ENCODE data around the gene PRKN. TPM values are rescaled to one million over a fixed set of nuclear protein-coding genes. Genes with fewer than 3 reads are reported as not detected.

PRKN gene
- total RNA-seq, 1 experiment from 2014 or later, result 2.0 TPM

- Histone ChIP-seq H3K18ac (ENCODE audit: insufficient read length, low read depth, low read length) (no peak overlapping the region), H3K23ac (ENCODE audit: insufficient read length, low read depth, low read length) (no peak overlapping the region), H3K4ac (ENCODE audit: low read depth, low read length) (no peak overlapping the region), H3K27me3 (ENCODE audit: insufficient read depth, low read length) (no peaks in the 10 kb centered on the region), H3K23me2 (ENCODE audit: insufficient read length, low read depth, low read length, poor library complexity, severe bottlenecking) (no peaks in the 10 kb centered on the region), H4K5ac (ENCODE audit: insufficient read length, low read depth, low read length) (no peak overlapping the region), H2BK120ac (ENCODE audit: low read depth, low read length, poor library complexity, severe bottlenecking) (no peak overlapping the region), H3K79me2 (ENCODE audit: insufficient read depth, low read length) (no peaks in the 10 kb centered on the region), H3T11ph (ENCODE audit: low read length) (no peak overlapping the region), H2BK15ac (ENCODE audit: low read depth, low read length) (no peak overlapping the region), H3K27ac (ENCODE audit: insufficient read length, low read depth, low read length) (no peak overlapping the region), H3K14ac (ENCODE audit: insufficient read depth, low read length) (no peak overlapping the region), H2AFZ (ENCODE audit: low read length) (no peak overlapping the region), H2AK5ac (ENCODE audit: insufficient read length, low read length) (no peak overlapping the region), H3K56ac (ENCODE audit: insufficient read length, low read depth, low read length) (no peak overlapping the region), H4K91ac (ENCODE audit: insufficient read length, low read depth, low read length) (no peak overlapping the region), H2BK20ac (ENCODE audit: low read depth, low read length, poor library complexity, severe bottlenecking) (no peak overlapping the region), H3K4me2 (ENCODE audit: insufficient read depth, insufficient read length, low read length) (no peak overlapping the region), H3K9ac (ENCODE audit: extremely low read depth, insufficient read length, low read length) (no peak overlapping the region), H3K79me1 (ENCODE audit: insufficient read depth, low read depth, low read length, poor library complexity, severe bottlenecking) (no peaks in the 10 kb centered on the region), H4K8ac (replicated peaks; ENCODE audit: insufficient read length, low read depth, low read length) (no peak overlapping the region), H2BK12ac (ENCODE audit: insufficient read length, low read depth, low read length) (no peak overlapping the region), H2BK5ac (ENCODE audit: insufficient read length, low read length) (no peak overlapping the region), H3K4me1 (ENCODE audit: insufficient read depth, low read length) (no peaks in the 10 kb centered on the region), H3K9me3 (ENCODE audit: control insufficient read depth, low read depth, low read length) (no peaks in the 10 kb centered on the region), H4K20me1 (ENCODE audit: control insufficient read depth, insufficient read depth, insufficient read length) (no peaks in the 10 kb centered on the region)
- H3K9me3 Mint-ChIP-seq, result no peaks in the 10 kb centered on the region
- H3K4me3 Mint-ChIP-seq, result no peak overlapping the region
- H3K27ac Mint-ChIP-seq, result no peak overlapping the region
- WGBS (ENCODE audit: extremely low coverage, insufficient read length, low lambda C conversion rate), result no CpG with 5 or more reads among the region's 4 CpGs
- H3K36me3 Mint-ChIP-seq (ENCODE audit: insufficient read depth in 1 of 3, low read depth in 3 of 3), result no peaks in the 10 kb centered on the region
- no peak for DNase-seq
- peaks cover 9 to 11% of the 10 kb centered on the region in 2 experiments for H3K4me1 Mint-ChIP-seq
- TF ChIP-seq CTCF (conservative IDR thresholded peaks at IDR 0.05), result no peak
- H3K27me3 Mint-ChIP-seq (ENCODE audit: low read depth), result no peaks in the 10 kb centered on the region
Observed at GRCh38 chr6:162363757-162364156, 363.8 kb downstream of the PRKN start.
